Heart right ventricle (tissue), 16 donors: ENCODE results near the gene PNPO. TPM values are rescaled to one million over a fixed set of nuclear protein-coding genes. Genes with fewer than 3 reads are reported as not detected.

Source experiments
- ATAC-seq, 8 donors: fragments of 200-7000 bp; cut with Tn5 transposase; one replicate each; pipeline ENCODE4 v1.9.1; 2020; ENCODE audit warnings: mild to moderate bottlenecking in 8 of 8, moderate library complexity in 8 of 8, moderate number of reproducible peaks in 1 of 8
- DNase-seq, 2 donors: peaks; one replicate each; pipeline ENCODE4 v3.0.0-alpha.2; 2020
- H3K27ac ChIP-seq, 10 donors: fragments of 200-600 bp; sonication (generic) in 2 of 10; one replicate each; pipeline versions ENCODE4 v1.5.0 to v1.8.0; 2020 to 2022; ENCODE audit warnings: mild to moderate bottlenecking in 3 of 10
- H3K27me3 ChIP-seq, 7 donors: fragments of 200-600 bp; one replicate each; pipeline ENCODE4 v1.8.0; 2021 to 2022; ENCODE audit warnings: mild to moderate bottlenecking in 2 of 7
- H3K36me3 ChIP-seq, 9 donors: fragments of 200-600 bp; sonication (generic) in 1 of 9; one replicate each; pipeline versions ENCODE4 v1.5.0 to v1.8.0; 2020 to 2022; ENCODE audit warnings: mild to moderate bottlenecking in 2 of 9
- H3K4me1 ChIP-seq, 9 donors: fragments of 200-600 bp; sonication (generic) in 1 of 9; one replicate each; pipeline versions ENCODE4 v1.5.0 to v1.8.0; 2020 to 2022; ENCODE audit warnings: mild to moderate bottlenecking in 4 of 9
- H3K4me3 ChIP-seq, 10 donors: fragments of 200-600 bp; sonication (generic) in 2 of 10; one replicate each; pipeline versions ENCODE4 v1.5.0 to v1.8.0; 2020 to 2022; ENCODE audit warnings: mild to moderate bottlenecking in 7 of 10, moderate library complexity in 2 of 10
- H3K9me3 ChIP-seq, 11 donors: fragments of 200-600 bp in 10 of 11; sonication (generic) in 2 of 11; one replicate each; pipeline versions ENCODE4 v1.5.0 to v1.8.0; 2013 to 2022; ENCODE audit warnings: mild to moderate bottlenecking in 2 of 11, control low read depth in 1 of 11, moderate library complexity in 1 of 11
- CTCF ChIP-seq, 9 donors: fragments of 200-600 bp; sonication (generic) in 2 of 9; IDR thresholded peaks; one replicate each; pipeline versions ENCODE4 v1.5.0 to v1.8.0; 2021 to 2022; ENCODE audit warnings: antibody characterized with exemption in 9 of 9, mild to moderate bottlenecking in 5 of 9, moderate library complexity in 1 of 9
- WGBS, 2 donors: extraction: QIAGEN DNeasy Blood & Tissue Kit; methylation state at CpG; one replicate each; pipeline ENCODE4 v1.1.7; 2013; ENCODE audit warnings: inconsistent platforms in 1 of 2; 5-methylcytosine and 5-hydroxymethylcytosine counted together
- intact Hi-C, 10 donors: fragments of 100-400 bp; cut with DNase I; formaldehyde crosslinking; loops; one replicate each; pipeline versions ENCODE4 v1.11.1 to v1.14.2; 2022
- polyA plus RNA-seq, 2 donors: library from polyadenylated mRNA; stranded (reverse); fragments of 200-250 nt; gene quantifications; one replicate each; pipeline ENCODE4 v1.2.3, GENCODE V29; 2013
- total RNA-seq, 10 donors: library from RNA; stranded (reverse); fragmentation: NEBNext Ultra II Directional in 3 of 10; extraction: Animal tissue kit (Norgen Biotek cat#: 25700) in 3 of 10; gene quantifications; one replicate each; pipeline versions ENCODE4 v1.2.1 to v1.2.4, GENCODE V29; 2021 to 2023
- donor health status: Arrhythmogenic right ventricular cardiomyopathy.
- donor health status: ischemic (EF 13 %, LVEDD 7.1; RV severe dilation, severe dysfunction).
- donor health status: healthy with polysubstance abuse.
- donor health status: DM: no; HTN: yes; CAD: no.
- donor health status: DM: no; HTN: no; CAD: no.
- donor health status: ischemic (EF 25% LVEDD 6.9; RV normal size, moderate dysfunction).
- donor health status: ischemic (EF 25% LVEDD 5.7; RV mildly dilated, moderate dysfunction).
- donor health status: healthy.
- donor health status: DM: yes; HTN: yes; CAD: no.
- donor health status: Ischemic cardiomyopathy.
- donor health status: ischemic (EF 35%, LVEDD 5.7; RV mildly dilated, moderate dysfunction).
- donor health status: nonischemic (EF 11% LVEDD 7.7; RV severe dilation, severe dysfunction).
- donor health status: DM: yes; HTN: yes; CAD: no.
- donor health status: PGD.
- donor health status: ischemic (EF 29% LVEDD 5.4; RV normal size, mild dysfunction).
- donor health status: nonischemic (EF 23%, LVEDD 6.1; RV moderate dilation, normal function).

The PNPO gene
- total and polyA plus RNA-seq, 12 donors, result 9.5 to 37.0 (median 29.9) TPM

- H3K9me3 ChIP-seq, result no peaks in the 10 kb centered on the region
- ATAC-seq (no peak), DNase-seq (no peak)
- no peak for TF ChIP-seq CTCF (IDR thresholded peaks at IDR 0.05)
- 53 to 61% methylated on average over 9 of the region's 9 CpGs for WGBS, 2 donors
- intact Hi-C loops, result no loop called here
- peaks cover 0 to 9% (median 0%) of the 10 kb centered on the region in 7 donors for H3K27me3 ChIP-seq
- H3K27ac ChIP-seq, result peak overlapping the region in 1 of 10 donors; percentile 1
- no peaks in the 10 kb centered on the region for H3K36me3 ChIP-seq
- no peak overlapping the region for H3K4me3 ChIP-seq
- H3K4me1 ChIP-seq, result peaks cover 0 to 17% (median 9%) of the 10 kb centered on the region in 9 donors
These were observed 51.7 kb downstream of the PNPO start for GRCh38 chr17:47993031-47993564.

GRCh38 chr17:47993964-47994363 lies 52.6 kb downstream of the PNPO start:
- no peak for TF ChIP-seq CTCF (IDR thresholded peaks at IDR 0.05)
- intact Hi-C loops, result no loop called here
- H3K36me3 ChIP-seq, result no peaks in the 10 kb centered on the region
- ATAC-seq, result no peak
- no peaks in the 10 kb centered on the region for H3K9me3 ChIP-seq
- no peak overlapping the region for H3K4me3 ChIP-seq
- DNase-seq, result no peak
- 79 to 82% methylated on average over 5 of the region's 5 CpGs for WGBS, 2 donors
- H3K4me1 ChIP-seq, result peaks cover 0 to 17% (median 9%) of the 10 kb centered on the region in 9 donors
- peaks cover 0 to 9% (median 0%) of the 10 kb centered on the region in 7 donors for H3K27me3 ChIP-seq
- H3K27ac ChIP-seq, result no peak overlapping the region

GRCh38 chr17:47994724-47995123 lies 53.4 kb downstream of the PNPO start:
- Histone ChIP-seq H3K4me3 (no peak overlapping the region), H3K9me3 (no peaks in the 10 kb centered on the region), H3K27me3 (peaks cover 0 to 9% (median 0%) of the 10 kb centered on the region in 7 donors), H3K36me3 (no peaks in the 10 kb centered on the region), H3K27ac (no peak overlapping the region), H3K4me1 (peaks cover 0 to 17% (median 11%) of the 10 kb centered on the region in 9 donors)
- WGBS, 2 donors, result 90 to 91% methylated on average over 4 of the region's 4 CpGs
- ATAC-seq, result no peak
- intact Hi-C loops, result no loop called here
- no peak for TF ChIP-seq CTCF (IDR thresholded peaks at IDR 0.05)
- DNase-seq, result no peak

- H3K4me3 ChIP-seq, result no peak overlapping the region
- intact Hi-C loops, result no loop called here
- 71 to 74% methylated on average over 13 of the region's 13 CpGs for WGBS, 2 donors
- TF ChIP-seq CTCF (IDR thresholded peaks at IDR 0.05), result no peak
- H3K9me3 ChIP-seq, result no peaks in the 10 kb centered on the region
- H3K4me1 ChIP-seq, result peaks cover 0 to 20% (median 11%) of the 10 kb centered on the region in 9 donors
- H3K36me3 ChIP-seq, result no peaks in the 10 kb centered on the region
- ATAC-seq, result no peak
- H3K27ac ChIP-seq, result no peak overlapping the region
- H3K27me3 ChIP-seq, result peaks cover 0 to 9% (median 0%) of the 10 kb centered on the region in 7 donors
- DNase-seq, result no peak
These were observed 54.0 kb downstream of the PNPO start for GRCh38 chr17:47995241-47995935.
